GM21786 (cell line): ENCODE measurements around the gene SPHK1.
"Not testable (repeated sequence)": the region's sequence is repeated elsewhere in the genome, so short reads cannot be mapped to it uniquely, and the experiment has no call there.

Source experiments
- ATAC-seq: cut with Tn5 transposase; IDR thresholded peaks from one replicate; pipeline ENCODE4 v1.9.1; 2021; ENCODE audit not compliant: unreplicated experiment

SPHK1 gene, protein sequence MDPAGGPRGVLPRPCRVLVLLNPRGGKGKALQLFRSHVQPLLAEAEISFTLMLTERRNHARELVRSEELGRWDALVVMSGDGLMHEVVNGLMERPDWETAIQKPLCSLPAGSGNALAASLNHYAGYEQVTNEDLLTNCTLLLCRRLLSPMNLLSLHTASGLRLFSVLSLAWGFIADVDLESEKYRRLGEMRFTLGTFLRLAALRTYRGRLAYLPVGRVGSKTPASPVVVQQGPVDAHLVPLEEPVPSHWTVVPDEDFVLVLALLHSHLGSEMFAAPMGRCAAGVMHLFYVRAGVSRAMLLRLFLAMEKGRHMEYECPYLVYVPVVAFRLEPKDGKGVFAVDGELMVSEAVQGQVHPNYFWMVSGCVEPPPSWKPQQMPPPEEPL

GRCh38 chr17:76384222-76384986 lies at the start of gene SPHK1:
Gene SPHK1, plus strand, starts transcription at chr17:76384609. Its CDS starts 1,036 bp downstream, at chr17:76385645.
- peak; percentile 50 for ATAC-seq

DNA sequence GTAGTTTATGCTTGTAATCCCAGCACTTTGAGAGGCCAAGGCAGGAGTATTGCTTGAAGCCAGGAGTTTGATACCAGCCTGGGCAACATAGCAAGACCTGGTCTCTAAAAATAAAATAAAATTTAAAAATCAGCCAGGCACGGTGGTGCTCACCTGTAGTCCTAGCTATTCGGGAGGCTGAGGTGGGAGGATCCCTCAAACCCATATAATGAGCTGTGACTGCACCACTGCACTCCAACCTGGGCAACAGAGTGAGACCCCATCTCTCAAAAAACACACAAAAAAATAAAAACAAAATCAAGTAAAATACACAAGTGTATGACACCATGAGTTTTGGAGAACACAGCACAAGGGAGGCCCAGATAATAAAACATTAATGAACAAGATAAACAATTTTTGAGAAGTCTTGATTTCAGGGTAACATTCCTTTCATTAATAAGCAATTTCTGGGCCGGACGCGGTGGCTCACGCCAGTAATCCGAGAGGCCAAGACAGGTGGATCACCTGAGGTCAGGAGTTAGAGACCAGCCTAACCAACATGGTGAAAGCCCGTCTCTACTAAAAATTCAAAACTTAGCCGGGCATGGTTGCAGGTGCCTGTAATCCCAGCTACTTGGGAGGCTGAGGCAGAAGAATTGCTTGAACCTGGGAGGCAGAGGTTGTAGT lies 48.6 kb upstream of the SPHK1 start:
- no peak for ATAC-seq

DNA sequence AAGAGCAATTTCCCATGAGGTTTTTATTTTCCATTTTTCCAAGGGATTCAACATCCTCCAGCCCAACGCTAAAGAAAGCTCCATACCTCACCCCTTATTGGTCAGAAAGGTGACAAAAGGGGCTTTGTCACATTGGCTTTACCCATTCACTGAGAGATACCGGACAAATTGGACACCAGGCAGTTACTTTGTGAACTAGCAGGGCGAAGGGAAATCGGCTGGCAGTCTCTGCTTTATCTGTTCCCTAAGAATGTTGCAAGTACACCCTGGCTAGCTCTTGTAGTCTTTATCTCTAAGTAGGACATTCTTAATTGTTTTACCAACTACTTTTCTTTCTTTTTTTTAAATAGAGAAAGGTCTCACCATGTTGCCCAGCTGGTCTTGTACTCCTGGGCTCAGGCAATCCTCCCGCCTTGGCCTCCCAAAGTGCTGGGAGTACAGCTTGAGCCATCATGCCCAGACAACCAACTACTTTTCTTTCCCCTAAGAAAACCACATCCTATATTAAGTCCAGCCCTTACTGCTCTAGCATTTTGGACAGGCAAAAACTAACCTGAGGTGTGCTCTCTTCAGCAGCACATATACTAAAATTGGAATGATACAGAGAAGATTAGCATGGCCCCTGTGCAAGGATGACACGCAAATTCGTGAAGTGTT lies 47.5 kb upstream of the SPHK1 start:
- no peak for ATAC-seq

GRCh38 chr17:76337413-76337777 lies 47.0 kb upstream of the SPHK1 start:
- ATAC-seq: no peak

GRCh38 chr17:76341301-76341700 lies 43.1 kb upstream of the SPHK1 start:
- ATAC-seq: no peak

- ATAC-seq: no peak
Measured at GRCh38 chr17:76343106-76343505, 41.3 kb upstream of the SPHK1 start.

GRCh38 chr17:76345377-76345974 lies 38.9 kb upstream of the SPHK1 start:
- no peak for ATAC-seq

GRCh38 chr17:76346936-76347335 lies 37.5 kb upstream of the SPHK1 start:
- not testable (repeated sequence) for ATAC-seq

DNA sequence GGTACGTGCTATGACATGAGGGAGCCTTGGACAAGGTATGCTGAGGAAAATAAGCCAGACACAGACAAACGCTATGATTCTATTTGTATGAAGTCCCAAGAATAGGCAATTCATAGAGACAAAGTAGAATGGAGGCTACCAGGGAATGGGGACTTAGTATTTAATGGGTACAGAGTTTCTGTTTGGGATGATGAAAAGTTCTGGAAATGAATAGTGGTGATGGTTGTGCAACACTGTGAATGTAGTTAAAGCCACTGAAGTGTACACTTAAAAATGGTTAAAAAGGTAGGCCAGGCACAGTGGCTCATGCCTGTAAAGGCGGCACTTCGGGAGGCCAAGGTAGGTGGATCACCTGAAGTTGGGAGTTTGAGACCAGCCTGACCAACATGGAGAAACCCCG lies 33.9 kb upstream of the SPHK1 start:
- no peak for ATAC-seq

- ATAC-seq: no peak
Measured at GRCh38 chr17:76351526-76352071, 32.8 kb upstream of the SPHK1 start.

DNA sequence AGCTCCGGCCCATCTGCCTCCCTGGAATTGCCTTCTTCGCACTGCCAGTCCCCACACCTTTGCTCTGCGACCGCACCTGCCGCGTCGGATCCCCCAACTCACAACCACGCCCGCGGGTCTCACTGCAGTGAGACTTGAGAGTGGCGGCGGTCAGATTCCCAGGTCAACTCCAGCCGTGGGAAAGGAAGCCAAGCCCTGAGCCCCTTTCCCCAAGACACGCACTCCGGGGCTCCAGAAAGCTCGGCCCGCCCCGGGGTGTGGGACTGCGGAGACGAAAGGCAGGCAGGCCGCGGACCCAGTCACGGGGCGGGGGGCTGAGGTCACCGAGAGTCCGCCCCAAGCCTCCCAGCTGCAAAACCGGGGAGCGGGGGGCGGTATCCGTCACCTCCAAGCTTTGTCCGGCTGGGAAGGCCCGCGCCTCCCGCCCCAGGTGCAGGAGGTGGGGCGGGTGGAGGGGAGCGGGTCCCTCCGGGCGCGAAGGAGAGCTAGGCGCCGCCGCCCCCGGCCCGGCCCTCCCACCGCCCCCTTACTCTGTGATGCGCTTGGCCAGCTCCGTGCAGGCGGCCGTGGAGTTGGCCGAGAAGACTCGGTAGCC lies 31.3 kb upstream of the SPHK1 start:
- no peak for ATAC-seq

GRCh38 chr17:76353599-76354316 lies 30.7 kb upstream of the SPHK1 start, which contains the start of gene PRPSAP1:
Gene PRPSAP1, minus strand, starts transcription at chr17:76353916. Its CDS starts 213 bp downstream, at chr17:76353703.
- peak; percentile 89 for ATAC-seq

- ATAC-seq: no peak
Measured at GRCh38 chr17:76354317-76354729, 30.1 kb upstream of the SPHK1 start.

- ATAC-seq: no peak
Measured at GRCh38 chr17:76354747-76355310, 29.6 kb upstream of the SPHK1 start.

- no peak for ATAC-seq
Measured at GRCh38 chr17:76356803-76357456, 27.5 kb upstream of the SPHK1 start.

DNA sequence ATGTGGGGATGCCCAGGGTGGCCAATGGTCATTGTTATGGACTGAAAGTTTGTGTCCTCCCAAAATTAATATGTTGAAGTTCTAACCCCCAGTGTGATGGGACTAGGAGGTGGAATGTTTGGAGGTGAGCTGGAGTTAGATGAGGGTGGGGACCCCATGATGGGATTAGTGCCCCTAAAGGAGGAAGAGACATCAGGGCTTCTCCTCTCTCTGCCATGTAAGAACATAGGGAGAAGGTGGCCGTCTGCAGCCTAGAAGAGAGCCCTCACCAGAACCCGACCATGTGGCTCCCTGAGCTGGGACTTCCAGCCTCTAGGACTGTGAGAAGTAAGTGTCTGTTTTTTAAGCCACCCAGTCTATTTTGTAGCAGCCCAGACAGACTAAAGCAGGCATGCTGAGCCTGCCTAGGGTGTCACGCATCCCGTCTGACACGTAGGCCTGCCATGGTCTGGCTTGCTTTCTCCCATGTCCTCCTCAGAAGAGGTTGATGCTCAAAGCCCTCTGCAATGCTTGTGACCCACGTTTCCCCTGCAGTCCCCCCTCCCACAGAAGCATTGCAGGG lies 26.7 kb upstream of the SPHK1 start:
- no peak for ATAC-seq

- no peak for ATAC-seq
Measured at GRCh38 chr17:76359375-76359774, 25.0 kb upstream of the SPHK1 start.

- ATAC-seq: not testable (repeated sequence)
Measured at GRCh38 chr17:76359776-76360175, 24.6 kb upstream of the SPHK1 start.
